Hippocampal formation (tissue), 2 donors: ENCODE measurements around the gene MFSD12.
A peak's percentile ranks its signal among the peaks of the same experiment; 100 is the strongest.

Experiments used
- DNase-seq, 2 donors: peaks; one replicate each; lab custom pipeline; 2025; lab: John Stamatoyannopoulos, UW

MFSD12 gene

GRCh38 chr19:3555653-3556422 is 1.5 kb downstream of the MFSD12 start:
- no peak for DNase-seq

GRCh38 chr19:3554254-3555083 is 2.9 kb downstream of the MFSD12 start:
- no peak for DNase-seq

DNA sequence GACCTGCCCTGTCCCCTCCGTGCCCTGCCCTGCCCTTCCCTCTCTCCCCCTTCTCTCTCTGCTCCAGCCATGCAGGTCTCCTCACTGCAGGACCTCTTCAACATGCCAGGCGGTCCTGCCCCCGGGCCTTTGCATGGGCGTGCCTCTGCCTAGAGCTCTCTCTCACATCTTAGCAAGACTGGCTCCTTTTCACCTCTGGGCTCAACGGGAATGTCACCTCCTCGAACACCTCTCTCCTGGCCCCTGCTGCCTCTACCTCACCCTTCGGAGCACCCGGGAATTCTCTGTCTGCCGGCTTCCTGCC is 5.6 kb downstream of the MFSD12 start:
- DNase-seq, result no peak

DNA sequence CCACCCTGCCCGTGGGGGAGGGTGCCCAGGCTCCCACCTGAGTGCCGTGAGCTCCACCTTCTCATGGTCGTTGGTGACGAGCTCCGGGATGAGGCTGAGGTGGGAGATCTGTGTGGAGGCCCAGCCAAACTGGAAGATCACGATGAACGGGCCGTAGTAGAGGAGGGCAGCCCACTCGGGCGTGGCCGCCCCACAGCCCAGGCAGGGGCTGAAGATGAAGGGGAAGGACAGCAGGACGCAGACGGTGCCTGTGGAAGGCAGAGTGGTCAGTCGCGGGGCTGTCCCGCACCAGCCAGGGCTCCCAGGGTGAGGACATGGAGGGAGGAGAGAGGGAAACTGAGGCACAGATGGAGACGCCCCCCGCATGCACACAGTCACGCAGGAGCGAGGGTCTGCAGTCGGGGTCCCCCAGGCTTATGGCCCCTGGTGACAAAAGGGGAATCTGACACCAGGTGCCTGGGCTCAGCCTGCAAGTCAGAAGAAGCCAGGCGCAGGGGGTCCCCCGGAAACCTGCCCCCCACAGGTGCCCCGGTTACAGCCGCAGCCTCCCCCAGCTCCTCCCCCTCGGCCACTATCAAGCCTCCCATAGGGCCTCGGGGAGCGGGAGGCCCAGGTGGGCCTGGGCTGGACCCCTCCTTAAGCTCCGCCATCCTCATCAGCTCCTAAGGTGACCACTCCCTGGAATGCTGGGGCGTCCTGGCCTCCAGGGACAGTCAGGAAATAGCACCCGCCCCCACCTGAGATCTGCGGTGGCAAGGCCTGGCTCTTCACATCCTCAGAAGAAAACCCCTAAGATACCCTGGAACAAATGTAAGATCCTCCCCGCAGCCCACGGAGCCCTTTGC is 6.2 kb downstream of the MFSD12 start:
- DNase-seq, result no peak

- no peak for DNase-seq
Measured at GRCh38 chr19:3549816-3550215, 7.6 kb downstream of the MFSD12 start.

GRCh38 chr19:3548606-3549005 is 8.8 kb downstream of the MFSD12 start:
- peak in 1 of 2 donors; percentile 62 for DNase-seq

DNA sequence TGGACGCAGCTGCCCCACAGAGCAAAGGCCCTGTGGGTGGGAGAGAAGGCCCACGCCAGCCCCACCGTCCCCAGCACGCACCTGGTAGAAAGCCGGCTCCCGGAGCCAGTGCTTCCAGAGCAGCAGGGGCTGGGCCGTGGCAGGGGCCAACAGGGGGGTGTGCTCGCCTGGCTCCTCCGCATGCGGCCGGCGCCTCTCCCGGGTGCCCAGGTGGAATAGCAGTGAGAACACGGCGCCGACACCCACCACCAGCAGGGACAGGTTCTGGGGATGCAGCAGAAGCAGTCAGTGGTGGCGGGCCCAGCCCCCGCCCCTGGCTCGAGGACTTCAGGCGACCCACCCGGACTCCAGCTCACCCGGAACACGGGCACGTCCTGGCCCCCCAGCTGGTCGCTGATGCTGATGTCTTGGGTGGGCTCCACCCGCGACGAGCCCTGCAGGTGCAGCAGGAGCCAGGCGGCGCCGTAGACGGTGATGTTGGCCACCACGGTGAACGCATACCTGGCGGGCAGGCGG is 9.6 kb downstream of the MFSD12 start:
- DNase-seq, result no peak

- no peak for DNase-seq
Measured at GRCh38 chr19:3547301-3547731, 10.1 kb downstream of the MFSD12 start.

GRCh38 chr19:3546119-3546518 is 11.3 kb downstream of the MFSD12 start:
- no peak for DNase-seq

DNA sequence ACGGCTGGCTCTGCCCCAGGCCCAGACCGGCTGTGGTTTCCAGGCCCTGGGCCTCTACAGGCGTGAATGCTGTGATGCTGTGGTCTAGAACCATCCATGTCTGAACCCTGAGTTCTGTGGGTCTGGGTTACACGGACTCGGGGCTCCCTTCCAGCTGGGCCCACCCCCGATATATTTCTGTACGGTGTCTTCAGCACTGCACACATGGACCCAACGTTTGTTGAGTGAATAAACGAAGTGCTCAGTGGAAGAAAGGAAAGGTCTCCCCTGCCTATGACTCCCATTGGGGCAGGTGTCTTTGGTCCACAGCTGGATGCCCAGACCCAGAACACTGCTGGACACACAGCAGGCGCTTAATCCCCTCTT is 11.7 kb downstream of the MFSD12 start:
- DNase-seq, result no peak

DNA sequence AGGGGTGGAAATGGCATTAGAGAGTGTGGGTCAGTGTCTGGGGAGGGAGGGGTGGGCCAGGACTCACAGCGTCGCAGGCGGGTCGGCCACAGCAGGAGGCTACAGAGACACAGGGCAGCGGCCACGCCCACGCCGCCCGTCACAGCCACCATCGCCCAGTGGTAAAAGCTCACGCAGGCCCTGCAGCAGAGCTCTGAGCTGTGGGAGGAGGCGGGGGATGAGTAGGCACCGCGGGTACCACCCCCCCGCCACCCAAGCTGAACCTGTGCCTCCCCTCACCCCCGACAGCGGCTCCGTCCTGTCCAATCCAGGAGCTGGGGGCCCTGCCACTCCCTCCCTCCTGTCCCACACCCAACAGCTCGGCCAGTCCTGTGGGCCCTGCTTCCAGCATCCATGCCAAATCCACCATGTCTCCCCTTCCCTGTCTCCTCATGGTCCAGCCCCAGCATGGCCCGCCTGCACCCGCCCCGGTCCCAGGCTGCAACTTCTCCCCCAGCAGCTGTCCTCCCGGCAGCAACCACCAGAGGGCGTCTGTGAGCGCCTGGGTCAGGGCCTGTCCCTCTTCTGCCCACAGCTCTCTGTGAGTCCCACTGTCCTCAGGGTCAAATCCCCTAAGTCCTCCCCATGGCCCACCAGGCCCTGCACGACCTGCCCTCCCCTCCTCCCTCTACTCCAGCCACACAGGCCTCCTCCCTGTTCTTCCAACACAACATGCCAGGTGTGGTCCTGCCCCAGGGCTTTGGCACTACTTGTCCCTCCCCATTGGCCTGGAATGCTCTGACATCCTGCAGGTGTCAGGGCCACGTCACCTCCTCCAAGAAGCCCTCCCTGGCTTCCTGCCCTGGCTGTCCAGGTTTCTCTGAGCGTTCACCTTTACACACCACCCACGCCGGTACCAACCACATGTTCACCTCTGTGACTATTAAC is 12.4 kb downstream of the MFSD12 start:
- peak; percentile 70 to 92 for DNase-seq

DNA sequence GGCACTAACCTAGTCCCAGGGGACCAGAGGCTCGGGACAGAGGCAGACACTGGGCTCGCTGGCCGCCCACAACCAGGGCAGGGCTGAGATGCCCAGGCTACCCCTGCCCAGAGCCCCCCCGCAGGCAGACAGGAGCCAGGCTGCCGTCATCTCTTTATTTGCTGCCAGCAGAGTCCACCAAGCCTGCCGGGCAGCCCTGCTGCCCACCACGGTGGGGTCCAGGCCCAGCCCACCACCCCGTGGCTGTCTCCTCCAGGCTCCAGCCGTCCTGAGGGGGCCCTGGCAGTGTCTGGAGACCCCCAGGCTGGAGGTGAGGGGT is 13.4 kb downstream of the MFSD12 start:
- DNase-seq, result no peak

- DNase-seq, result peak; percentile 30 to 66
Measured at GRCh38 chr19:3543150-3544057, 14.0 kb downstream of the MFSD12 start.

DNA sequence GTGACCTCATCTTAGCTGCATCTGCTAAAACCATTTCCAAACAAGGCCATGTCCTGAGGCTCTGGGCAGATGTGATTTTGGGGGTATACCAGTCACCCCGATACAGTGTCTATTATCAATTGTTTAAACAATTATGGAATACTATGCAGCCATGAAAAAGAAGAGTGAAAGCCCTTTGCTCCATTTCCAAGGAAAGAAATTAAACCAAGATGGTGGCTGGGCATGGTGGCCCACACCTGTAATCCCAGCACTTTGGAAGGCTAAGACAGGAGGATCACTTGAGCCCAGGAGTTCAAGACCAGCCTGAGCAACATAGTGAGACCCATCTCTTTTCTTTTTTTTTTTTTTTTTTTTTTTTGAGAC is 17.6 kb downstream of the MFSD12 start:
- no peak for DNase-seq

DNA sequence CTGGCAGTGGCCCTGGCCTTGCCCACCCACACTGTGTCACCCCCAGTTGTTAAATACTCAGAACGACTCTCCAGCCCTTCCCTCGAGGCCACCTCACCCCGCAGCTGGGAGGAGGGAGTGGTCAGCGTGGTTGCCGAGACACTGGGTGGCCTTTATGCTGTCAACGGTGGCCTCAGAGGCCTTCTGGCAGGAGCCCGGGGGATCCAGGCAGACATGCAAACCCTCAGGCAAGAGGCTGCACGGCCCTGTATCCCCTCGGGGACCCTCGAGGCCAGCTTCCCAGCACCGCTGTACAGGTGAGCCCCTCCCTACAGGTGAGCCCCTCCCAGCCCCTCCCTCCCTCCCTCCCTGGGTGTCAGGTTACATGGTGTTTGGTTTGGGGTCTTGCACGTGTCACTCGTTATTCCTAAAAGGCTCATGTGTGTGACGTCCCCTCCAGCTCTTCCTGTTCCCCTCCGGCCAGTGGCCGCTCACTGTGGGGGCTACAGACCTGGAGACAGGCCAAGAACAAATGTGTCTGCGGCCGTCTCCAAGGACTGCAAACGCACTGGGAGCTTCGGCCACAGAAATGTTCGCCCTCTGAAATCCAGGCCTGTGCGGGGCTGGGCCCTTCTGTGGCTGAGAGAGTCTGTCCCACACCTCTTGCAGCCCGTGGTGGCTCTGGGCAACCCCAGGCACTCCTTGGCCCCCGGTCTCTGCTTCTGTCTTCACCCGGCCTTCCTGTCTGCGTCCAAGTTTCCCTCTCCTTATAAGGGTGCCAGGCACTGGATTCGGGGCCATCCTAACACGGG is 18.2 kb downstream of the MFSD12 start, which contains the start of gene TEKTIP1:
TSS of gene TEKTIP1 (plus strand) at position 210 of the 791 bp plus-strand sequence. CDS start at position 214, 4 bp downstream.
- DNase-seq, result no peak

GRCh38 chr19:3538258-3538929 is 19.0 kb downstream of the MFSD12 start:
- no peak for DNase-seq

- no peak for DNase-seq
Measured at GRCh38 chr19:3537438-3538240, 19.7 kb downstream of the MFSD12 start.

GRCh38 chr19:3537101-3537437 is 20.3 kb downstream of the MFSD12 start:
- no peak for DNase-seq
